Uterus (tissue), 4 donors: ENCODE data around the gene RIPK1. TPM values are rescaled to one million over a fixed set of nuclear protein-coding genes. Genes with fewer than 3 reads are reported as not detected.
"Not testable (repeated sequence)": the region's sequence is repeated elsewhere in the genome, so short reads cannot be mapped to it uniquely, and the experiment has no call there.

Experiments
- DNase-seq, 2 donors: peaks; one replicate each; pipeline ENCODE4 v3.0.0-alpha.2; 2019 to 2020
- H3K27ac ChIP-seq, 2 donors: fragments of 200-600 bp; sonication (generic); 1 replicate in 1 of 2; 2 replicates in 1 of 2; pipeline ENCODE4 v1.5.1; 2016 to 2018
- H3K27me3 ChIP-seq, 2 donors: fragments of 200-600 bp; sonication (generic); one replicate each; pipeline ENCODE4 v1.5.1; 2018 to 2019; ENCODE audit warnings: control low read depth in 1 of 2
- H3K36me3 ChIP-seq, 2 donors: fragments of 200-600 bp; sonication (generic); one replicate each; pipeline ENCODE4 v1.5.1; 2019; ENCODE audit warnings: control low read depth in 1 of 2
- H3K4me1 ChIP-seq, 2 donors: fragments of 200-600 bp; sonication (generic); one replicate each; pipeline ENCODE4 v1.5.1; 2018 to 2019; ENCODE audit warnings: control low read depth in 1 of 2
- H3K4me3 ChIP-seq, 2 donors: fragments of 200-600 bp; sonication (generic); 1 replicate in 1 of 2; 2 replicates in 1 of 2; pipeline ENCODE4 v1.5.1; 2018 to 2019; ENCODE audit warnings: mild to moderate bottlenecking in 1 of 2
- H3K9me3 ChIP-seq, 2 donors: fragments of 200-600 bp; sonication (generic); one replicate each; pipeline ENCODE4 v1.5.1; 2019; ENCODE audit warnings: control low read depth in 1 of 2
- CTCF ChIP-seq, 4 experiments: fragments of 200-600 bp in 2 of 4; fragments of 450-650 bp in 2 of 4; sonication (generic) in 2 of 4; IDR thresholded peaks; one replicate each; pipeline ENCODE4 v1.5.1; 2016 to 2019; ENCODE audit warnings: antibody characterized with exemption in 4 of 4, mild to moderate bottlenecking in 2 of 4, moderate library complexity in 1 of 4
- POLR2A ChIP-seq, 2 donors: fragments of 450-650 bp; IDR thresholded peaks; one replicate each; pipeline ENCODE4 v1.6.1; 2016; ENCODE audit warnings: antibody characterized with exemption in 2 of 2, mild to moderate bottlenecking in 1 of 2, moderate library complexity in 1 of 2
- intact Hi-C: fragments of 100-400 bp; cut with DNase I; formaldehyde crosslinking; loops from one replicate; pipeline ENCODE4 v1.15.1; 2023; ENCODE audit warnings: low total_unique reads
- total RNA-seq, 4 donors: library from RNA; depleted of rRNA in 3 of 4; stranded (reverse); fragments of >200 nt in 3 of 4; gene quantifications; one replicate each; pipeline versions ENCODE4 v1.1.0 to v1.2.4, GENCODE V29; 2014 to 2023
- donor health status: DM: yes; HTN: yes; CAD: no.

RIPK1 gene
- total RNA-seq, 4 donors from 2014 or later, result 11.5 to 35.0 (median 30.1) TPM

GRCh38 chr6:3058957-3059356 lies 9.3 kb upstream of the RIPK1 start:
- no peaks in the 10 kb centered on the region for H3K9me3 ChIP-seq
- intact Hi-C loops, result loop anchor here (5.0 kb wide), 1 partner anchor 62 kb away; the partner anchor contains the start of gene NQO2

DNA sequence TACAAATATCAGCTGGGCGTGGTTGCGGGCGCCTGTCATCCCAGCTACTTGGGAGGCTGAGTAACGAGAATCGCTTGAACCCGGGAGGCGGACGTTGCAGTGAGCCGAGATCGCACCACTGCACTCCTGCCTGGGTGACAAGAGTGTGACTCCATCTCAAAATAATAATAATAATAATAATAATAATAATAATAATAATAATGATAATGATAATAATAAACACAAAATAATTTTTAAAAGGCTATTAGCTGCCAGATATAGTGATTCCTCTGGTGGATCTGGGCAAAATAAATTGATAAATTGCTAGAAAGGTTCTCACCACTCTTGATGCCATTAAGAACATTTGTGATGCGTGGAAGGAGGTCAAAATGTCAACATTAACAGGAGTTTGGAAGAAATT lies 8.2 kb upstream of the RIPK1 start:
- DNase-seq, H3K27ac ChIP-seq, H3K4me3 ChIP-seq, H3K27me3 ChIP-seq, H3K9me3 ChIP-seq, H3K4me1 ChIP-seq, H3K36me3 ChIP-seq, intact Hi-C loops: not testable (repeated sequence)

More at GRCh38 chr6:3058957-3059356, 9.3 kb upstream of the RIPK1 start:
- Histone ChIP-seq H3K27ac (no peak overlapping the region), H3K4me3 (no peak overlapping the region), H3K36me3 (no peaks in the 10 kb centered on the region), H3K4me1 (no peaks in the 10 kb centered on the region), H3K27me3 (no peaks in the 10 kb centered on the region)
- DNase-seq, result no peak
- TF ChIP-seq POLR2A (IDR thresholded peaks at IDR 0.05), result no peak
- TF ChIP-seq CTCF (IDR thresholded peaks at IDR 0.05), result no peak

GRCh38 chr6:3061501-3061941 lies 6.8 kb upstream of the RIPK1 start:
- Histone ChIP-seq H3K4me3 (no peak overlapping the region), H3K27ac (no peak overlapping the region), H3K4me1 (no peaks in the 10 kb centered on the region), H3K9me3 (no peaks in the 10 kb centered on the region), H3K27me3 (no peaks in the 10 kb centered on the region), H3K36me3 (no peaks in the 10 kb centered on the region)
- intact Hi-C loops, result no loop called here
- DNase-seq, result no peak
- TF ChIP-seq CTCF (IDR thresholded peaks at IDR 0.05), result no peak
- TF ChIP-seq POLR2A (IDR thresholded peaks at IDR 0.05), result no peak

DNA sequence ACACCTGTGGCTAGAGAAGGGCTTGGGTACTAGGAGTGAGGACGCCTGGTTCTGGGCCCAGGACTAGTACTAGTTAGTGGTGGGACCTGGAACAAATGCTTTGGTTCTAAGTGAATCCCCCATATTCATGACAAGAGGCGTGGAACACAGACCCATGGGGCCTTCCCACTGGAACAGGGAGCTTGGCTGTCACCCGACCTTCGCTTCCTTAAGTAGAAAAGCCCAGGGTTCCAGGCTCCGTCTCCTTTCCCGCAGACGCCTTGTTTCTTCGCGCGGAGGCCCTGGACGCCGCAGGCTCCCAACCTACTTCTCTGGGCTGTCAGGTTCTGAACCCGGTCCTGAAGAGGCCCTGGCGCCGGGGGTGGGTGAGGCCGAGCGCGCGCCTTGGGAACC lies 5.0 kb upstream of the RIPK1 start:
- H3K9me3 ChIP-seq, H3K36me3 ChIP-seq, intact Hi-C loops, DNase-seq, H3K4me1 ChIP-seq, H3K27me3 ChIP-seq: not testable (repeated sequence)
- Histone ChIP-seq H3K27ac (peak overlapping the region; percentile 90 to 91), H3K4me3 (peak overlapping the region; percentile 69 to 89)

GRCh38 chr6:3063733-3064700 lies 4.3 kb upstream of the RIPK1 start:
- Histone ChIP-seq H3K27ac (peak overlapping the region; percentile 90 to 91), H3K27me3 (no peaks in the 10 kb centered on the region), H3K36me3 (no peaks in the 10 kb centered on the region), H3K9me3 (no peaks in the 10 kb centered on the region), H3K4me3 (peak overlapping the region; percentile 69 to 89), H3K4me1 (no peaks in the 10 kb centered on the region)
- DNase-seq, result peak; percentile 93 to 95
- intact Hi-C loops, result no loop called here
- TF ChIP-seq CTCF (IDR thresholded peaks at IDR 0.05) (peak in 3 of 4 experiments; percentile 14 to 27 (median 18)), POLR2A (IDR thresholded peaks at IDR 0.05) (peak; percentile 93 to 95)

DNA sequence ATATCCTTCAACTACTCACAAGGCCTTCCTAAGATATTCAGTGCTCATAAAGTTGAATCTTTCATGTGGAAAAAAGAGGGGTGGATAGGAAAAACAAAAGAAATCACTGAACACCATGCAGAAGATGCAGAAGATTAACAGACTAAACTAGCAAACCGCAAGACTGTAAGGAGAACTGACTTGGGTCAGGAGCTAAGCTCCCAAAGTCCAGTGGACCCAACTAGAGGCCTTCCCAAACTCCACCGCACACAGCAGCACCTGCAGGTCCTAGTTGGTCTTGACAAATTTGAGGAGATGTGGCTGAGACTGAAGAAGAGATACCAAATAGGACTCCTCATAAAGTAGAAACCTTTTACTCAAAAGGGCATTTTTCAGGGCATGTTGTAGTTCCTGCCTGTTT lies 3.3 kb downstream of the RIPK1 start:
- peaks cover 0 to 4% of the 10 kb centered on the region in 2 donors for H3K4me1 ChIP-seq
- H3K27me3 ChIP-seq, result no peaks in the 10 kb centered on the region
- intact Hi-C loops, result no loop called here

More for the DNA sequence above, 3.3 kb downstream of the RIPK1 start:
- Histone ChIP-seq H3K9me3 (no peaks in the 10 kb centered on the region), H3K36me3 (no peaks in the 10 kb centered on the region), H3K4me3 (no peak overlapping the region), H3K27ac (no peak overlapping the region)
- no peak for DNase-seq
- no peak for TF ChIP-seq CTCF (IDR thresholded peaks at IDR 0.05)
- TF ChIP-seq POLR2A (IDR thresholded peaks at IDR 0.05), result no peak
